Activated CD4-positive, alpha-beta T cell treated with anti-CD3 and anti-CD28 coated beads, Interleukin-10, Interleukin-2, amounts not matched to agents 100 ng/mL and 50 ng/mL, durations not matched to agents 16 hours and 8 hours (primary cell): ENCODE measurements around the gene TBC1D19.

ENCODE experiments used
- DNase-seq: peaks from one replicate; pipeline ENCODE4 v3.0.0-alpha.2; 2020

The TBC1D19 gene

GRCh38 chr4:26785810-26786209, 201.9 kb downstream of the TBC1D19 start:
- DNase-seq, result no peak

- DNase-seq, result no peak
Measured at GRCh38 chr4:26786916-26787315, 203.0 kb downstream of the TBC1D19 start.

- peak; percentile 17 for DNase-seq
Measured at GRCh38 chr4:26787461-26788340, 203.8 kb downstream of the TBC1D19 start.

- DNase-seq, result no peak
Measured at GRCh38 chr4:26788341-26788733, 204.5 kb downstream of the TBC1D19 start.

GRCh38 chr4:26789208-26789607, 205.3 kb downstream of the TBC1D19 start:
- DNase-seq, result no peak

GRCh38 chr4:26791346-26791745, 207.5 kb downstream of the TBC1D19 start:
- no peak for DNase-seq

- no peak for DNase-seq
Measured at GRCh38 chr4:26792639-26793038, 208.8 kb downstream of the TBC1D19 start.

GRCh38 chr4:26793735-26794134, 209.9 kb downstream of the TBC1D19 start:
- DNase-seq, result no peak

- no peak for DNase-seq
Measured at GRCh38 chr4:26796081-26796480, 212.2 kb downstream of the TBC1D19 start.

GRCh38 chr4:26802790-26803189, 218.9 kb downstream of the TBC1D19 start:
- no peak for DNase-seq

GRCh38 chr4:26803211-26803861, 219.5 kb downstream of the TBC1D19 start:
- no peak for DNase-seq

GRCh38 chr4:26804451-26804850, 220.6 kb downstream of the TBC1D19 start:
- no peak for DNase-seq

- DNase-seq, result no peak
Measured at GRCh38 chr4:26804925-26805324, 221.0 kb downstream of the TBC1D19 start.
